Right atrium auricular region (tissue), 2 donors: Measurements from ENCODE around the gene PRUNE1. TPM values are rescaled to one million over a fixed set of nuclear protein-coding genes. Genes with fewer than 3 reads are reported as not detected.
A peak's percentile ranks its signal among the peaks of the same experiment; 100 is the strongest.

Source experiments
- DNase-seq: peaks from one replicate; pipeline ENCODE4 v3.0.0-alpha.2; 2019; ENCODE audit warnings: low spot score
- H3K27ac ChIP-seq, 2 donors: fragments of 200-600 bp; sonication (generic); 1 replicate in 1 of 2; 2 replicates in 1 of 2; pipeline ENCODE4 v1.5.1; 2016 to 2019
- H3K27me3 ChIP-seq, 2 donors: fragments of 200-600 bp; sonication (generic); one replicate each; pipeline versions ENCODE4 v1.5.1 to v1.6.0; 2017 to 2019
- H3K36me3 ChIP-seq: fragments of 200-600 bp; sonication (generic); one replicate; pipeline ENCODE4 v1.5.1; 2016
- H3K4me1 ChIP-seq, 2 donors: fragments of 200-600 bp; sonication (generic); one replicate each; pipeline versions ENCODE4 v1.5.1 to v1.6.0; 2017 to 2019
- H3K4me3 ChIP-seq, 2 donors: fragments of 200-600 bp; sonication (generic); 1 replicate in 1 of 2; 2 replicates in 1 of 2; pipeline ENCODE4 v1.5.1; 2017 to 2019; ENCODE audit warnings: mild to moderate bottlenecking in 1 of 2, moderate library complexity in 1 of 2
- H3K9me3 ChIP-seq, 2 donors: fragments of 200-600 bp; sonication (generic); one replicate each; pipeline ENCODE4 v1.5.1; 2019
- total RNA-seq, 2 donors: library from RNA; depleted of rRNA; stranded (reverse); fragments of >200 nt; gene quantifications; one replicate each; pipeline ENCODE4 v1.1.0, GENCODE V29; 2016
- TF ChIP-seq, protein P1 (sequence below), 2 donors: fragments of 200-600 bp; sonication (generic); IDR thresholded peaks; one replicate each; pipeline ENCODE4 v1.5.1; 2019; ENCODE audit warnings: antibody characterized with exemption in 2 of 2

PRUNE1 gene
- total RNA-seq, 2 donors from 2014 or later: 52.0 to 68.4 TPM

DNA sequence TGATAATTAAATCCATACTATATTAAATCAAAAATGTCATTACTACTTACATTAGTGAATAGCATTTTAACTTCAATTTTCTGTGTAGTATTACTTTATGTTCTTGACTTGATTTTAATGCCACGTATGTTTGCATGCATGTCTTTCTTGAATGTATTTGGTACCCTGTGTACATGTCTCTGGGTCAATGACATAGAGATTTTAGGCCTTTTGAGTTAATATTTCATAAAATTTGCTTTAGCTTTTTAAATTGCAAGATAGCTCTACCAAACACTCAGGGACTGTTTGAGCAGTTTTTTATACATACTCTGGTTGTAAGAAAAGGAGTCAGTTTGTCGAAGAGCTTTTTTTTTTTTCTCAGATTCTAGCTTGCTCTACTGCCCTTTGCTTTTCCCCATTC is 53.5 kb downstream of the PRUNE1 start:
- no peaks in the 10 kb centered on the region for H3K9me3 ChIP-seq
- H3K27ac ChIP-seq: no peak overlapping the region
- H3K4me1 ChIP-seq: peaks cover 0 to 32% of the 10 kb centered on the region in 2 donors
- no peak overlapping the region for H3K4me3 ChIP-seq
- TF ChIP-seq, protein P1, sequence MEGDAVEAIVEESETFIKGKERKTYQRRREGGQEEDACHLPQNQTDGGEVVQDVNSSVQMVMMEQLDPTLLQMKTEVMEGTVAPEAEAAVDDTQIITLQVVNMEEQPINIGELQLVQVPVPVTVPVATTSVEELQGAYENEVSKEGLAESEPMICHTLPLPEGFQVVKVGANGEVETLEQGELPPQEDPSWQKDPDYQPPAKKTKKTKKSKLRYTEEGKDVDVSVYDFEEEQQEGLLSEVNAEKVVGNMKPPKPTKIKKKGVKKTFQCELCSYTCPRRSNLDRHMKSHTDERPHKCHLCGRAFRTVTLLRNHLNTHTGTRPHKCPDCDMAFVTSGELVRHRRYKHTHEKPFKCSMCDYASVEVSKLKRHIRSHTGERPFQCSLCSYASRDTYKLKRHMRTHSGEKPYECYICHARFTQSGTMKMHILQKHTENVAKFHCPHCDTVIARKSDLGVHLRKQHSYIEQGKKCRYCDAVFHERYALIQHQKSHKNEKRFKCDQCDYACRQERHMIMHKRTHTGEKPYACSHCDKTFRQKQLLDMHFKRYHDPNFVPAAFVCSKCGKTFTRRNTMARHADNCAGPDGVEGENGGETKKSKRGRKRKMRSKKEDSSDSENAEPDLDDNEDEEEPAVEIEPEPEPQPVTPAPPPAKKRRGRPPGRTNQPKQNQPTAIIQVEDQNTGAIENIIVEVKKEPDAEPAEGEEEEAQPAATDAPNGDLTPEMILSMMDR (IDR thresholded peaks at IDR 0.05): no peak
- no peaks in the 10 kb centered on the region for H3K27me3 ChIP-seq
- DNase-seq: no peak
- H3K36me3 ChIP-seq: no peaks in the 10 kb centered on the region

DNA sequence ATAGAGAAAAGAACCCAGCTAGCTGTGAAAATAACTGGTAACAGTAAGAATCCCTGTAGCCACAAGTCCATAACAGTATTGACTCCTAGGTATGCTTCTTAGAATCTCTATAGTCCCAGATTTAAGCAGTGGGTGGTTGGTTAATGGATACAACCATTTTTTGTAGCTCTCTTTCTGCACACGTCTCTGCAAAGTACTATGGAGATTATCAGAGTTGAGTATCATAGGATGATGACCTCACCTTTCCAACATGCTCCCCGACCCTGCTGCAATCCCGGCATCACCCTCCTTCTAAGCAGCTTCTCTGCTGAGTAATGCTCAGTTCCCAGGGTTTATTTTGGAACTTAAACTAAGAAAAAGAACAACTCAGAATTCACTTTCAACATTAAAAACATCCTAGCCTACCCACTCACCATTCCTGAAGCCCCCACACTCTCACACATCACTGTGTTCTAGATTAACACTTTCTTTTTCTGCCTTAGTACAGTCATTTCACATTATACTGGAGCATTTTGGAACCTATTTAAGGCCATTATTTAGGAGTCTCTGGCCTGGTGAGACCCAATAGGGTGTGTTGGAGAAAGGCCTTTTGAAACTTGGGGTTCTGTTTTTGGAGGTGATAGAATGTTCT is 54.6 kb downstream of the PRUNE1 start:
- DNase-seq: no peak
- H3K27ac ChIP-seq: peak overlapping the region; percentile 21 to 36

DNA sequence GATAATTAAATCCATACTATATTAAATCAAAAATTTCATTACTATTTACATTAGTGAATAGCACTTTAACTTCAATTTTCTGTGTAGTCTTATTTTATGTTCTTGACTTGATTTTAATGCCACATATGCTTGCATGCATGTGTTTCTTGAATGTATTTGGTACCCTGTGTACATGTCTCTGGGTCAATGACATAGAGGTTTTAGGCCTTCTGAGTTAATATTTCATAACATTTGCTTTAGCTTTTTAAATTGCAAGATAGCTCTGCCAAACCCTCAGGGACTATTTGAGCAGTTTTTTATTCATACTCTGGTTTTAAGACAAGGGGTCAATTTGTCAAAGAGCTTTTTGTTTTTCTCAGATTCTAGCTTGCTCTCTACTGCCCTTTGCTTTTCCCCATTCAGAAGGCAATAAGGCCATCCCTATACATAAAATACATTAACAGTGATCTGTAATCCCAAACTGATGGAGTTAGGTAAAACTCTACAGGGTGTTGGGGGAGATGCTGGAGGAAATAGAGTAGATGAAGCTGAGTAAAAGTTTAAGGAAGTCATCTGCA is 56.9 kb downstream of the PRUNE1 start:
- no peaks in the 10 kb centered on the region for H3K36me3 ChIP-seq
- no peak overlapping the region for H3K4me3 ChIP-seq
- no peak for DNase-seq
- H3K4me1 ChIP-seq: peaks cover 0 to 19% of the 10 kb centered on the region in 2 donors
- H3K9me3 ChIP-seq: no peaks in the 10 kb centered on the region
- no peaks in the 10 kb centered on the region for H3K27me3 ChIP-seq
- H3K27ac ChIP-seq: no peak overlapping the region
- TF ChIP-seq, protein P1 (IDR thresholded peaks at IDR 0.05): no peak

More for the DNA sequence above, 54.6 kb downstream of the PRUNE1 start:
- H3K4me1 ChIP-seq: peaks cover 0 to 20% of the 10 kb centered on the region in 2 donors
- H3K36me3 ChIP-seq: no peaks in the 10 kb centered on the region
- TF ChIP-seq, protein P1 (IDR thresholded peaks at IDR 0.05): no peak
- no peak overlapping the region for H3K4me3 ChIP-seq
- no peaks in the 10 kb centered on the region for H3K27me3 ChIP-seq
- H3K9me3 ChIP-seq: no peaks in the 10 kb centered on the region

DNA sequence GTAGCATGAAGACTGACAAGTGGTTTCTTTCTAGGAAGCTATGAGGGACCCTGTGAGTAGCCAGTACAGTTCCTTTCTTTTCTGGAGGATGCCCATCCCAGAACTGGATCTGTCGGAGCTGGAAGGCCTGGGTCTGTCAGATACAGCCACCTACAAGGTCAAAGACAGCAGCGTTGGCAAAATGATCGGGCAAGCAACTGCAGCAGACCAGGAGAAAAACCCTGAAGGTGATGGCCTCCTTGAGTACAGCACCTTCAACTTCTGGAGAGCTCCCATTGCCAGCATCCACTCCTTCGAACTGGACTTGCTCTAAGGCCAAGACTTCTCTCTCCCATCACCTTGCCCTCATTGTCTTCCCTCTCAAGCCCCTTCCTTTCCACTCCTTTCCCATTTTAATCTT is 58.9 kb downstream of the PRUNE1 start:
- H3K27ac ChIP-seq: no peak overlapping the region
- TF ChIP-seq, protein P1 (IDR thresholded peaks at IDR 0.05): no peak

DNA sequence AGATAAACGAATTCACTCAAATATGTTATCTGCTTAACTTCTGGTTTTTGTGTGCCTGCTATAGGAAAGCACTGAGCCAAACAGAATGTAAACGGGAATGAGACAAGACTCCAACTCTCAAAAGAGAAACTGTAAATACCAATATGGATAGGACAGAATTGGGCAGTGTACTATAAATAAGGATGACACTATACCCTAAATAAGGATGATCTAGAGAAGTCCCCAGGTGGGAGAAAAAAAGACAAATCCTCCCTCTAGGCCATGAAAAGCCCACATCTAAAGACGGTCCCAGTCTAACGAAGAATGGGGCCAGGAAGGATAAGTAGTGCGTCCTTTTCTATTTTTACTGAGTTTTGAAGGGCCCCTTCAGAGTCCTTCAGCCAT is 60.8 kb downstream of the PRUNE1 start:
- TF ChIP-seq, protein P1 (IDR thresholded peaks at IDR 0.05): no peak
- H3K27ac ChIP-seq: peak overlapping the region; percentile 100
- no peak for DNase-seq
- H3K4me3 ChIP-seq: no peak overlapping the region
- H3K4me1 ChIP-seq: peaks cover 0 to 18% of the 10 kb centered on the region in 2 donors
- H3K9me3 ChIP-seq: no peaks in the 10 kb centered on the region
- H3K27me3 ChIP-seq: no peaks in the 10 kb centered on the region
- no peaks in the 10 kb centered on the region for H3K36me3 ChIP-seq

More for the DNA sequence above, 58.9 kb downstream of the PRUNE1 start:
- Histone ChIP-seq H3K4me3 (no peak overlapping the region), H3K36me3 (no peaks in the 10 kb centered on the region), H3K4me1 (peaks cover 0 to 17% of the 10 kb centered on the region in 2 donors), H3K9me3 (no peaks in the 10 kb centered on the region), H3K27me3 (no peaks in the 10 kb centered on the region)
- DNase-seq: no peak
